Uterus (tissue), 2 donors: ENCODE data around the gene PRIM2.
"Not testable (repeated sequence)": the region's sequence is repeated elsewhere in the genome, so short reads cannot be mapped to it uniquely, and the experiment has no call there.

Source experiments
- CTCF ChIP-seq, 4 experiments: fragments of 200-600 bp in 2 of 4; fragments of 450-650 bp in 2 of 4; sonication (generic) in 2 of 4; IDR thresholded peaks; one replicate each; pipeline ENCODE4 v1.5.1; 2016 to 2019; ENCODE audit warnings: antibody characterized with exemption in 4 of 4, mild to moderate bottlenecking in 2 of 4, moderate library complexity in 1 of 4
- POLR2A ChIP-seq, 2 donors: fragments of 450-650 bp; IDR thresholded peaks; one replicate each; pipeline ENCODE4 v1.6.1; 2016; ENCODE audit warnings: antibody characterized with exemption in 2 of 2, mild to moderate bottlenecking in 1 of 2, moderate library complexity in 1 of 2

- not testable (repeated sequence) for TF ChIP-seq CTCF, POLR2A (IDR thresholded peaks at IDR 0.05)
These were observed 379.0 kb downstream of the PRIM2 start for GRCh38 chr6:57696382-57696781.
